HG02759 (cell line): Measurements from ENCODE around the gene CRYBB1.
"Not testable (repeated sequence)": the region's sequence is repeated elsewhere in the genome, so short reads cannot be mapped to it uniquely, and the experiment has no call there.

Experiments used
- ATAC-seq: cut with Tn5 transposase; IDR thresholded peaks from one replicate; pipeline ENCODE4 v1.9.1; 2021; ENCODE audit warnings: mild to moderate bottlenecking, moderate library complexity; ENCODE audit not compliant: unreplicated experiment

Gene CRYBB1

DNA sequence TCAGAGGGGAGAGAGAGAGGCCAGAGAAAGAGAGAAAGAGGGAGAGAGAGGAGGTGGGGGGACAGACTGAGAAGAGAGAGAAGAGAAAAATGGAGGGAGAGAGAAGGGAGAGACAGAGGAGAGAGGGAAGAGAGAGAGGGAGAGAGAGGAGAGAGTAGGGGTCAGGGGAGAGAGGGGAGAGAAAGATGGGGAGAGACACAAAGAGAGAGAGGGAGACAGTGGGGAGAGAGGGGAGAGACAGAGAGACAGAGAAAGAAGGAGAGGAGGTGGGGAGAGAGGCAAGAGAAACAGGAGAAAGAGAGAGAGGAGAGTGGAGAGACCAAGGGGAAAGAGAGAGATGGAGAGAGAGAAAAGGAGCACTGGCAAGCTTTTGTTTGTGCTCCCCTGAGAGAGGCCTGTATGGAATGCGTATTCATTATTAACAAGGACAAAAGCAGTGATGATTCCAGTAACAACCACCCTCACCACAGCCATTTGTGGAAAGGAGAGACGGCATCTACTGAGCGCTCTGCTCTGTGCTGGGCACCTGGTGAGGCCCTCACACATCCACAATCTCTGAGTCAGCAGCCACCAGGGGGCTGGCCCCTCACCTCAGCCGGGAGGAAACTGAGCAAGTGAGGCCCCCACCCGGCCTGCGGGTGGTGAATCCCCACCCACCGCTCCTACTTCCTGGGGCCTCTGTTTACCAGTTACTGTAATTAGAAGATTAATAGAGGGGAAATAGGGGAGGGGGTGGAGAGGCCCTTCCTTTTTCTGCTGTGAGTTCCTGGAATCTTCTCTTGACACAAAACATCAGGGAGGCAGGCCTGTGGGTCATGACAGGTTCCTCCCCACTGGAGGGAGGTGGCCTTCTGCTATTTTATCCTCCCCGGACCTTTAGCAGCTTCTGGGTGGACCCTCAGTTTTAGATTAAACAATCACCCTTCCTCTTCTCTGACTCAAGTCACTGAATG lies 24.9 kb upstream of the CRYBB1 start:
- ATAC-seq: peak; percentile 58

DNA sequence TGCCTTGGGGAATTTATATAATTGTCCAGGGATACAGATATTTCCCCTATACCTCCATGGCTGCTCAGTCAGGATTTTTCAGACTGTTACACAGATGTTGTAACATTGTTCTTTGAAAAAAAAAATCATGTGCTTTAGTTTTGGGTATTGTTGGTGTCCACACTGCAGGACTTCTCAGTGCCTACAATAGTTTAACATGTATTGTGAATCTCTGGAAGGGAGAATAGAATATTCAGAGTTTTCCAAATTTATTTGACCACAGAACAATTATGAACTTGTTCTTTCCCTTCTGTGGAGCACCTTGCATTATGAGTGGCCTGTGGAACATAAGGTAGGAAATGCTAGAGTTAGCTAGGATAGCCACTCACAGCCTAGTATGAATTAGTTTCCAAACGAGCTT lies 18.5 kb upstream of the CRYBB1 start:
- no peak for ATAC-seq

DNA sequence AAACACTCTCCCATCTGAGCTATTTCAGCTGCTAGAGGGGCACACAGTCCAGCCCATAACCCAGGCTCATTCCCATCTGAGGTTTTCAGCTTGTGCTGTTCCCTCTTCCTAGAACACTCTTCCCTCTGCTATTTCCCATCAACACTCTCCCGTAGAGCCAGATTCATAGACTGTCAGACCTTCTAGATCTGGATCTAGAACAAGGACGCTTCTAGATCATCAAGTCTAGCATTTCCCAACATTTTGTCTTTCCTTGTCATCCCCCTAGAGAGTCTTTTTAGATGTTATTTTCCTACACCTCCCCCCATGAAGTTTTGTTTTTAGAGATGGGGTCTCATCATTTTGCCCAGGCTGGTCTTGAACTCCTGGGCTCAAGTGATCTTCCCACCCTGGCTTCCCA lies 17.3 kb upstream of the CRYBB1 start:
- ATAC-seq: no peak

DNA sequence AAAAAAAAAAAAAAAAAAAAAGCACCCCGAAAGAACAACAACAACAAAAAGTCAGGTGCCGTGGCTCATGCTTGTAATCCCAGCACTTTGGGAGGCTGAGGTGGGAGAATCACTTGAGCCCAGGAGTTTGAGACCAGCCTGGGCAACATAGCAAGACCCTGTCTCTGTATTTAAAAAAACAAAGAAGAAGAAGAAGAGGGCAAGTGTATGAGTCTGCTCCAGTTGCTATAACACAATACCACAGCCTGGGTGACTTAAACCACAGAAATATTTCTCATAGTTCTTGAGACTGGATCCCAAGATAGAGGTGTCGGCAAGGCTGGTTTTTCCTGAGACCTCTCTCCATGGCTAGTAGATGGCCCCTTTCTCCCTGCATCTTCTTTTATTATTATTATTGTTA lies 16.4 kb upstream of the CRYBB1 start:
- no peak for ATAC-seq

DNA sequence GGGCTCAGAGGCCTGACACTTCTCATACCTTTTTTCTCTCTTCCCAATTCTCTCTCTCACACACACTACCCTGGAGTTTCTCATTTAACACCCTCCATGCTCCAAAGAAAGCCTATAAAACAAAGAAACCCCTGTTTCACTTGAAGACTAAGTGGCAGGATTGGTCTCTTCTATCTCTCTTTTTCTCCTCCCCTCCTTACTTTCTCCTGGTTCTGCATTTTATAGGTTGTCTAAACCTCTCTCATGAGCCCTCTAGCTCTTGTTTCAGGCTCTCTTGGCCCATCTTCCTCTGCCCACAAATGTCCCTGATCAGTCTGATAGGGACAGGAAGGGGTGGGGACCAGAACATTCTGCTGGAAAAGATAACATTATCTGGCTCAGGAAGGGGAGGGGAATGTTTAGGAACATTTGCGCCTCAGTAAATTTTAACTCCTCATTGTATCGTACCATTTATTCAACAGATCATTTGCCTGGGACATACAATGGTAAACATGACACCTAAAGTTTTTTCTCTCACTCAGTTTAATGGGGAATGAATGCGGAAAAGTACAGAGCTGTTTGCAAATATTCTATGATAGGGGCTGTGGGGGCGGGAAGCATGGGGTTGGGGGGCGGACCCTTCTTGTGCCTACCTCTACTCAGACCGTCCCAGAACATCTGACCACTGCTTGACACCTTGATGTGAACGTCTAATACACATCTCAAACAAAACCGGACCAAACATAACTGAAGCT lies 14.8 kb upstream of the CRYBB1 start:
- ATAC-seq: no peak

DNA sequence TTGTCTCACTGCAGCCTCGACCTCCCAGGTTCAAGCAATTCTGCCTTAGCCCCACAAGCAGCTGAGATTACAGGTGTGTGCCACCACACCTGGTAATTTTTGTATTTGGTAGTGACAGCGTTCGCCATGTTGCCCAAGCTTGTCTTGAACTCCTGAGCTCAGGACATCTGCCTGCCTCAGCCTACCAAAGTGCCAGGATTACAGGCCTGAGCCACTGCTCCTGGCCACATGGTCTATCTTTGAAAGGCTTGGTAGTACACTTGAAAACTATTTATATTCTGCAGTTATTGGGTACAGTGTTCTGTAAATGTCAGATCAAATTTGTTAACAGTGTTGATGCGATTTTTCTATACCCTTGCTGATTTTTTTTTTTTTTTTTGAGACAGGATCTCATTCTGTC lies 13.5 kb upstream of the CRYBB1 start:
- no peak for ATAC-seq

DNA sequence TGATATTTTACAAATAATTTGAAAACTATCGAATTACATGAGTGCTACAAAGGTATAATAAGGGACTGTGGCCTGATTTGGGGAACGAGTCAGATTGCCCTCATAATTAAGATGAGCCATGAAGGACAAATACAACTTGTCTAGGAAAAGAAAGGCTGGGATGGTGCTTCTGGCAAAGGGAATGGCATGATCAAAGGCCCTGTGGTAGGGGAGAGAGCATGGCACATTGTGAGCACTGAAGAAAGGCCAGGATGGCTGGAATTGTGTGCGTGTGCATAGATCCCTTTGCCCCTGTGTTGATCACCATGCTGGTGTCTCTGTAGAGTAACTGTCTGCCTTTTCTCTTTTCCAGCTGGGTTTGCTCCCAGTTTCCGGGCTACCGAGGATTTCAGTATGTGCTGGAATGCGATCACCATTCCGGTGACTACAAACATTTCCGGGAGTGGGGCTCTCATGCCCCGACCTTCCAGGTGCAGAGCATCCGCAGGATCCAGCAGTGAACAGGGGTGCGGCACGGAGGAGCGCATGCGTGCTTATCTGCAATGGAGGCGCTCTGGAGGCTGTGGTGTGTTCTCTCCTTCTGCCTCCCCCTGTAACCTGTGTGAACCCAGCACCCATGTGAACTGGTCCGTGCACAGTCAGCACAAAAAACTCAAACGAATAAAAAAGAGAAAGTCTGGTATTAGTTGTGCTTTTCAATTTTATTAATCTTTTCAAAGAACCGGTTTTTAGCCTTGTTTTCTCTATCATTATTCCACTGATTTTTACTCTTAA lies 12.3 kb upstream of the CRYBB1 start:
- ATAC-seq: no peak

DNA sequence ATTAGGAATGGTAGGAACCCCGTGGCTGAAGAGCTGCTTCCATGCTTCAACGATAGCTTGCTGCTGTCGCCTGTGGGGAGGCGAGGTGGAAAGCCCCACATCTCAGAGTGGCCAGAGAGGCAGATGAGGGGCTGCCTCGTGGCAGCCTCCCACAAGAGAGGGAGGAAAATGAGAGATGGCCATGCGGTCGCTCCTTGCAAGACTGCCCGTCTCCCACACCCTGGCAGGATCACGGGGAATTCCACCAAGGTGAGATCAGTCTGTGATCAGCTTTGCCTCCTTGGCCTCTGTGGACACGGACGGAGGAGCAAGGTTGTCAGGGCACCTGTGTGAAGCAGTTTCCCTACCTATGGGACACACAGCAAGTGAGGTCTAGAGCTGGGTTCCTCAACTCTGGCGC lies 7.0 kb upstream of the CRYBB1 start:
- ATAC-seq: no peak

DNA sequence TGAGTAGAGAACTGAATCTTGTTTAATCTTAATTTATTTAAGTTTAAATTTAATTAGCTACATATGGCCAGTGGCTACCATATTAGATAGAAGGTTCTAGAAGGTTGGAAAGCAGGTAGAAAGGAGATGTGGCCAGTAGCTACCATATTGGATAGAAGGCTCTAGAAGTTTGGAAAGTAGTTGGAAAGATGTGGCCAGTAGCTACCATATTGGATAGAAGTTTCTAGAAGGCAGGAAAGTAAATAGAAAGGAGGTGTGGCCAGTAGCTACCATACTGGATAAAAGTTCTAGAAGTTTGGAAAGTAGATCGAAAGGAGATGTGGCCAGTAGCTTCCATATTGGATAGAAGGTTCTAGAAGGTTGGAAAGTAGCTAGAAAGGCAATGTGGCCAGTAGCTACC lies 6.2 kb upstream of the CRYBB1 start:
- no peak for ATAC-seq

DNA sequence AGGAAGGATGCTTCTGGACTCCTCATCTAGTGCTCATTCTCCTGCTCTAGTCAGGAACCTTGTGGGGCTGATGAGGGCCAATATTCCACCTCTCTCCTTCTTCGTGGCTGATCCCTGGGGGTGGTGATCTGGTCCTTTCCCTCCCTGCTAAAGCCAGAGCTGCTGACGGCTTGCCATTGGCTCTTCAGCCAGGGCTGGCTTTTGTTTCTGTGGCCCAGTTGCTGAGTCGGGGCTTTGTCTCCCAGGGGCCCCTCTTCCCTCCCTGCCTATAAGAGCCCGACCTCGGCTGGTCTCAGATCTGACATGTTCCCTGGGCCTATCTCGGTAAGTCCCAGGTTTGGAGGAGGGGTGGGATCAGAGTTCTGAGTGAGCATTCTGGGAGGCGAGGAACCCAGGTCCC lies 3.8 kb upstream of the CRYBB1 start, which contains the start of gene CRYBA4:
TSS of gene CRYBA4 (plus strand) at position 301 of the 400 bp plus-strand sequence. CDS start 634 bp downstream, outside the sequence.
- no peak for ATAC-seq

DNA sequence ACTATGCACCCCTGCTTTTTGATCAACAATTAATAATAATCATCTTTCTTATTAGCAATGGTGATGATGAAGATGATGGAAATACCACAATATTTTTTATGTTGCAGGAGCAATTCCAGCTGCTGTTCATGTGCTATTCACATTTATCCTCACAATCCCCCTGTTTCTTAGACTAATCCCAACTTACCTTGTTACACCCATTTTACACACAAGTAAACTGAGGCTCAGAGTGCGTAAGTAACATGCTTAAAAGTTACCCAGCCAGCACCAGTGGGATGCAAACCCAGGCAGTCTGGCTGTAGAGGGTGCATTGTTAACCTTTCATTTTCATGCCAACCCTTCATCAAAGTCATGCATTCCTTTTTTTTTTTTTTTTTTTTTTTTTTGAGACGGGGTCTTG lies 2.4 kb upstream of the CRYBB1 start:
- ATAC-seq: no peak

DNA sequence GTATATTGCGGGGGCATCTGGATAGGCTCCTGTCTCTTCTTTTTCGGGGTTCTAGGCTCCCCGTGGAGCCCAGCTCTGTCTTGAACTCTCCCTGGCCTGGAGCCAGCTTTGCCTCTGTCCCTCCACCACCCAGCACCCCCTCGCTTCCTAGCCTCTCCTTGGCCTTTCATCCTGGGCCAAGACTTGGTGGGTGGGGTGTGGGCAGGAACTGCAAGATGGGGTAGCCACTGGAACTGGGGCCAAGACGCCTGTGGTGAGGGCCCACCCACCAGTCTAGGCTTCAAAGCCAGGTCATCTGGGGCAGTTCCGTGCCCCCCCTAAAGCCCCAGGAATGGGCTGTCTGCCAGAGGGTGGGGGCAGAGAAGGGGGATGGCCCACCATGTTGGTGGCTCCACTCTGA lies 1.7 kb upstream of the CRYBB1 start:
- ATAC-seq: no peak

DNA sequence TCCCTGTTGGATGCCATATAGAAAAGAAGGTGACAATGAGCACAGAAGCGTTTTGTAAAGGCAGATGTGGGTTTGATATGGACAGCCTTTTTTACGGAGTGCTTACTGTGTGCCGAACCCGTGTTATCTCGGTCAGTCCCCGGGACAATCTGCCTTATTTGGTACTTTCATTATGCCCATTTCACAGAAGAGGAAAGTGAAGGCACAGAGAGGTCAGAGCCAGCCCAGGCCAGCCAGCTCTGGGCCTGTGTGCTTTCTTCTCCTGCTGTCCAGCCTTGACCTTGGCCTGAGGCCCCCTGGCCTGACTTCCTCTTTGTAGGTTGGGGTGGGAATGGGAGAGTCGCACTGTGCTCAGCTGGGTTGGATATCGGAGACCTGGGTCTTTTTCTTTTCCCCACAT lies 628 bp upstream of the CRYBB1 start:
- no peak for ATAC-seq

DNA sequence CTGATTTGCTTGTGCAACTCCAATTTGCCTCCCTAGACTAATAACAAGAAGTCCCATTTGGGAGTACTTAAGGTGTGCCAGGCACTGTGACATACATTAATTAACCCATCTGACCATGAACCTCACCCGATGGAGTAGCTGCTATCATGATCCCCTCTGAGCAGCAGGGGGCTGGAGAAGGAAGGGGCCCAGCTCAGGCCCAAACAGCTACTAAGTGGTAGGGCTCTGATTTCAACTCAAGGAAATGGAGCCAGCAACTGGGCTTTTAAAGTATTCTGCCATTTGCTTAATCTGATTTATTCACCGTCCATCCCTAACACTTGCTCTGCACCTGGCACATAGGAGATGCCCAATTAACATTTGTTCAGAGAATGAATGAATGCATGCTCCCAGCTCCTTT lies 1.2 kb downstream of the CRYBB1 start:
- no peak for ATAC-seq

DNA sequence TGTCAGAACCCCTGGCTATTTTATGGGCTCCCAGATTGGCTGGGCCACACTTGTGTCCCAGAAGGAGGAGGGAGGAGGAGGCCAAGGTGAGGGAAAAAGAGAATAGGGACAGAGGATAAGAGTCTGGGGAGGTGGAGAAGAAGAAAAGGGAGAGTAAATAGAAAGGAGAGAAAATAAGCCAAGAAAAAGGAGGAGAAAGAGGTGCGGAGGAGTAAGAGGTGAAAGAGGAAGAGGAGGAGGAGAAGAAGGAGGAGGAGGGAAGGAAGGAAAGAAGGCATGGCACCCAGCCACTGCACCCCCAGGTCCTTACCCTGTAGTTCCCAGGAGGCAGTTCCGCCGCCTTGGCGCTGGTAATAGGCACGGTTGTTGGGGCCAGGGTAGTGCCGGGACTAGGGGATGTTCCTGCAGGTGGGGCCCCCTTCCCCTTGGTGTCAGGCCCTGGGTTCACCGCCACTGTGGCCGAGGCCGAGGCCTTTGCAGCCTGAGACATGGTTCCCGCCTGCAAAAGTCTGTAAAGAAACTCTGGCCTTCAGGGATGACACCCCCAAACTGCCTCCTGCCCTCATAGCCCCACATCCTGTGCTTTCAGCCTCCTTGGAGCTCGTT lies 1.9 kb downstream of the CRYBB1 start:
- ATAC-seq: no peak

DNA sequence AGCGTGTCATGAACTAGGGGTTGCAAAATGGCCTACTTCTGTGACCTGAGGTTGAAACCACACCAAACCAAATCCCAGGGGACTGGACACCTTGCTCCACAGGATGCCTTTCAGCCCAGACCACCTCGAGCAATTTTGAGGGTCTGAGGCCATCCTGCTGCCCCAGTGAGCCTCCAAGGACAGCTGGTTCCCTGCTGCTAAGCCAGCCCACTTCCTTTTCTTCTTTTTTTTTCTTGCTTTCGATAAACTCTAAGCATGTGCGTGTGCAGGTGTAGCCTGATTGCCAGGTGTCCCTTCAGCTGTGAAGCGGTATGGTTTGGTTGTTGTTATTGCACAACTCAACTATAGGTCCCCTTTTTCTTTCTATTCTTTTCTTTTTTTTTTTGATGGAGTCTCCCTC lies 2.7 kb downstream of the CRYBB1 start:
- ATAC-seq: no peak

DNA sequence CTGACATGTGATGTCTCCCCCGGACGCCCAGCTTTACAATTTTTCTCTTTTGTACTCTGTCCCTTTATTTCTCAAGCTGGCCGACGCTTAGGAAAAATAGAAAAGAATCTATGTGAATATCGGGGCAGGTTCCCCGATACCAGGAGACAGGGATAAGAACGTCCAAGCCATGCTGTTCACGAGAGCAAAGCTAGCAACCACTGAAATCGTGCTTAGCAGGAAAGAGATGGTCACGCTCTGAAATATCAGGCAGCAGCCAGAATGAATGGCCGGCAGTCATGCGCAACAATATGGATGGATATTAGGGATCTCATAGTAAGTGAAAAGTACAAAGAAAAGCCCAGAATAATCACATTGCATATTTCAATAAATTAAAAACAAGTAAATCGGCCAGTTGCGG lies 3.5 kb downstream of the CRYBB1 start:
- ATAC-seq: no peak

DNA sequence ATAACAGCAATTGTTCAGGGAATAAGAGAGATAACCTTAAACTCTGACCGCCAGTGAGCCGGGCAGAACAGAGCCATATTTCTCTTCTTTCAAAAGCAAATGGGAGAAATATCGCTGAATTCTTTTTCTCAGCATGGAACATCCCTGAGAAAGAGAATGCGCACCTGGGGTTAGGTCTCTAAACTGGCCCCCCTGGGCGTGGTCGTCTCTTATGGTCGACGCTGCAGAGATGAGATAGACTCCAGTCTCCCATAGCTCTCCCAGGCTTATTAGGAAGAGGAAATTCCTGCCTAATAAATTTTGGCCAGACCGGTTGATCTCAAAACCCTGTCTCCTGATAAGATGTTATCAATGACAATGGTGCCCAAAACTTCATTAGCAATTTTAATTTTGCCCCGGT lies 4.1 kb downstream of the CRYBB1 start:
- ATAC-seq: not testable (repeated sequence)

DNA sequence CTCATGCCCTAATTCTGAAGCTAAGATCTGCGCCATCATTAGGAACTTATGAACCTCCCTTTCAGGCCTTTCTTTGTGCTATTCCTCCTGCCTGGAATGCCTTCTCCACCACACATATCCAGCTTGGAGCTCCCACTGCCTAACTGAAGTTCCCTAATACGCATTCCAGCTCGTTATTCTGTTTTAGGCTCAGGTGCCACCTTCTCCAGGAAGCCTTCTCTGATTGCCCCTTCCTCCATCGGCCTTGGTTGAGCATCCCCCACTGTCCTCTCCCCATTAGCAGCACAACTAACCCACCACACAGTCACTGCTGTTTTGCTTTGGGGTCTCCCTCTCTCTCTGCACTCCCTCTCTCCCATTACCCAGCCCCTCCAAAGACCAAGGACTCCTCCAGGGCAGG lies 5.2 kb downstream of the CRYBB1 start:
- ATAC-seq: no peak

DNA sequence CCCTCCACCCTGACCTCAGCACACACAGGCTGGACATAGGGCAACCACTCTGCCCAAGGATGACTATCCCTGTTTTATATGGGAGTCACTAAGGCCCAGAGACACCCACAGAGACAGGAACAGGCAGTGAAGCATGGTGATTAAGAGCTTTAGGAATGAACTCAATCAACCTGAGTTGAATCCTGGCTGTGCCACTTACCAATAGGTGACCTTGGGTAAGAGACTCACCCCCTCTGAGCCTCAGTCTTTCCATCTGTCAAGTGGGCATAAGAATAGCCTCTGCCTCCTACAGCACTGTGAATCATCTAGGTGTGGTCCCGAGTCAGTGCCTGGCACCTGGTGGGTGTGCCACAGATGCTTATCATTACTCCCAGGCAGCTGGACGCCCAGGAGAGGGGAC lies 6.8 kb downstream of the CRYBB1 start:
- ATAC-seq: no peak
